Activated naive CD4-positive, alpha-beta T cell treated with anti-CD3 and anti-CD28 coated beads for 36 hours (primary cell): ENCODE data around the gene TKT. TPM values are rescaled to one million over a fixed set of nuclear protein-coding genes. Genes with fewer than 3 reads are reported as not detected.

Experiments used
- CTCF ChIA-PET: fragments of 350-600 bp; sonication (Branson Sonifier 250); formaldehyde crosslinking; loops from one replicate; lab custom pipeline; 2021; ENCODE audit warnings: antibody characterized with exemption; lab: Charles Lee
- DNase-seq: peaks from one replicate; pipeline ENCODE4 v3.0.0-alpha.2; 2020
- H3K27ac Mint-ChIP-seq: one replicate; pipeline ENCODE4 v1.8.0; 2021; ENCODE audit warnings: mild to moderate bottlenecking, mixed read lengths
- H3K27me3 Mint-ChIP-seq: one replicate; pipeline ENCODE4 v1.8.0; 2021; ENCODE audit warnings: low read depth, mixed read lengths
- H3K36me3 Mint-ChIP-seq: one replicate; pipeline ENCODE4 v1.8.0; 2021; ENCODE audit warnings: low read depth, mixed read lengths
- H3K4me1 Mint-ChIP-seq: one replicate; pipeline ENCODE4 v1.8.0; 2021; ENCODE audit warnings: low read depth, mixed read lengths
- H3K4me3 Mint-ChIP-seq: one replicate; pipeline ENCODE4 v1.8.0; 2021; ENCODE audit warnings: mild to moderate bottlenecking, moderate library complexity, mixed read lengths
- H3K9me3 Mint-ChIP-seq: one replicate; pipeline ENCODE4 v1.8.0; 2021; ENCODE audit warnings: mixed read lengths
- intact Hi-C: fragments of 100-400 bp; cut with micrococcal nuclease; formaldehyde crosslinking; loops from one replicate; pipeline ENCODE4 v1.15.1; 2023
- total RNA-seq, 2 experiments: library from RNA; stranded (reverse); gene quantifications; one replicate each; pipeline ENCODE4 v1.2.3, GENCODE V29; 2021

Gene TKT
- total RNA-seq, 2 experiments from 2014 or later: 316 to 322 TPM

GRCh38 chr3:53178246-53178645, 77.6 kb downstream of the TKT start:
- H3K36me3 Mint-ChIP-seq: peaks cover 2% of the 10 kb centered on the region
- intact Hi-C loops: no loop called here
- CTCF ChIA-PET: no interaction called here
- no peaks in the 10 kb centered on the region for H3K27me3 Mint-ChIP-seq
- H3K4me1 Mint-ChIP-seq: no peaks in the 10 kb centered on the region
- DNase-seq: no peak
- H3K27ac Mint-ChIP-seq: no peak overlapping the region
- H3K4me3 Mint-ChIP-seq: no peak overlapping the region
- no peaks in the 10 kb centered on the region for H3K9me3 Mint-ChIP-seq

GRCh38 chr3:53175613-53176540, 79.9 kb downstream of the TKT start:
- no peaks in the 10 kb centered on the region for H3K9me3 Mint-ChIP-seq

More at GRCh38 chr3:53175613-53176540, 79.9 kb downstream of the TKT start:
- intact Hi-C loops: no loop called here
- H3K4me3 Mint-ChIP-seq: no peak overlapping the region
- no peak for DNase-seq
- CTCF ChIA-PET: interaction anchor here (1.2 kb wide), 1 partner anchor 20 kb away, joined by 3 read pairs; no protein-coding TSS in a partner anchor
- H3K27ac Mint-ChIP-seq: no peak overlapping the region
- H3K4me1 Mint-ChIP-seq: peaks cover 2% of the 10 kb centered on the region
- H3K27me3 Mint-ChIP-seq: no peaks in the 10 kb centered on the region
- H3K36me3 Mint-ChIP-seq: peaks cover 2% of the 10 kb centered on the region

Other genes starting within 250 kb of the TKT start
- 10 to 100 TPM; 15.1 to 15.4 TPM for gene SFMBT1, start 209.9 kb downstream of the TKT start, total RNA-seq
- 10 to 100 TPM; 29.9 to 31.7 TPM for gene RFT1, start 125.6 kb downstream of the TKT start, total RNA-seq
- gene PRKCD, start 94.8 kb downstream of the TKT start, total RNA-seq: 10 to 100 TPM in 1 of 2 experiments, 1 to 10 TPM in 1; 9.1 to 10.2 TPM
- 10 to 100 TPM; 23.8 to 25.0 TPM for gene DCP1A, start 91.5 kb upstream of the TKT start, total RNA-seq
- not detected for gene CACNA1D, start 238.6 kb upstream of the TKT start, total RNA-seq